HG03095 (cell line): Measurements from ENCODE around the gene KIAA1549.

Experiments used
- ATAC-seq: cut with Tn5 transposase; IDR thresholded peaks from one replicate; pipeline ENCODE4 v1.9.1; 2021; ENCODE audit warnings: moderate library complexity; ENCODE audit not compliant: unreplicated experiment

Gene KIAA1549

GRCh38 chr7:138861051-138861450, 120.1 kb downstream of the KIAA1549 start:
- no peak for ATAC-seq

- no peak for ATAC-seq
Observed at GRCh38 chr7:138857728-138858127, 123.5 kb downstream of the KIAA1549 start.

DNA sequence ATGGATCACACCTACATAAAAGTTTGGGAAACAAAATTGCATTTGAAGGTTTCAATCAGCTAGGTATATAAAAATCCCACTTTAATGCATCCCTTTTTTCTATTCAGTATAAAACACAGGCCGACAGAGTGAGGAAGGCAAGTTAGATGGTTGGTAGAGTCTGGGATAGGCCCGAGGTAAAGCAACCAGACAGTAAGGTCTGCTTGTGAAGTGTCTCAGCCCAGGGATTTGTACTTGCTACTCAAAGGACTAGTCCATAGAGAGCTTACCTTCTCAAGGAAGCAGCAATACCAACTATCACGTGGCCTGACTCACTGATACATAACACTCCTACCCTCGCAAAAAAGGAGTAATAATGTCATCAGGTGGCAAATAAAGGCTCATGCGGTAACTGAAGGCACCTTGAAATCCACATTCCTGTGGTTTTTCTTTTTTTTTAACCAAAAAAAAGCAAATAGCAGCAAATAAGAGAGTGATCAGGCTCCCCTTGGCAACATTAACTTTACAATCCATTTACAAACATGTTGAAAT, 127.0 kb downstream of the KIAA1549 start:
- ATAC-seq = no peak

DNA sequence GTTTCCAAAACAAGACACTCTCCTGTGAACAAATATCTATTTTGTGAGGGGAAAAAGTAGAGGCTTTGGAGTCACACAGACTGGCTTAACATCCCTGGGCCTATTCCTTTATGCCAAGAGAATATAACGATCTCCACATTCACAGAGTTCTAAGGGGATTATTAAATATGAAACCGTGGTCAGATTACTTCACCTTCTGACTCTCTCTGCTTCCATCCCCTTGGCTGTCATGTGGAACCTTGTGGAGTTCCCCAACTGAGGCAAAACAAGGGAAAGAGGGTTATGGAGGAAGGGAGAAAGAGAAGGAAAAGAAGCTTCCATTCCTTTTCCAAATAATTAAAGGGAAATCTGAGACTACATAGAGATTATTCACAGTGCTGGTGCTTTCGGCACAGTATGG, 127.7 kb downstream of the KIAA1549 start:
- ATAC-seq = no peak

GRCh38 chr7:138852469-138852868, 128.7 kb downstream of the KIAA1549 start:
- no peak for ATAC-seq

GRCh38 chr7:138849701-138850100, 131.5 kb downstream of the KIAA1549 start:
- no peak for ATAC-seq

- ATAC-seq = no peak
Observed at GRCh38 chr7:138848056-138848980, 132.9 kb downstream of the KIAA1549 start.

- no peak for ATAC-seq
Observed at GRCh38 chr7:138845711-138846110, 135.5 kb downstream of the KIAA1549 start.

DNA sequence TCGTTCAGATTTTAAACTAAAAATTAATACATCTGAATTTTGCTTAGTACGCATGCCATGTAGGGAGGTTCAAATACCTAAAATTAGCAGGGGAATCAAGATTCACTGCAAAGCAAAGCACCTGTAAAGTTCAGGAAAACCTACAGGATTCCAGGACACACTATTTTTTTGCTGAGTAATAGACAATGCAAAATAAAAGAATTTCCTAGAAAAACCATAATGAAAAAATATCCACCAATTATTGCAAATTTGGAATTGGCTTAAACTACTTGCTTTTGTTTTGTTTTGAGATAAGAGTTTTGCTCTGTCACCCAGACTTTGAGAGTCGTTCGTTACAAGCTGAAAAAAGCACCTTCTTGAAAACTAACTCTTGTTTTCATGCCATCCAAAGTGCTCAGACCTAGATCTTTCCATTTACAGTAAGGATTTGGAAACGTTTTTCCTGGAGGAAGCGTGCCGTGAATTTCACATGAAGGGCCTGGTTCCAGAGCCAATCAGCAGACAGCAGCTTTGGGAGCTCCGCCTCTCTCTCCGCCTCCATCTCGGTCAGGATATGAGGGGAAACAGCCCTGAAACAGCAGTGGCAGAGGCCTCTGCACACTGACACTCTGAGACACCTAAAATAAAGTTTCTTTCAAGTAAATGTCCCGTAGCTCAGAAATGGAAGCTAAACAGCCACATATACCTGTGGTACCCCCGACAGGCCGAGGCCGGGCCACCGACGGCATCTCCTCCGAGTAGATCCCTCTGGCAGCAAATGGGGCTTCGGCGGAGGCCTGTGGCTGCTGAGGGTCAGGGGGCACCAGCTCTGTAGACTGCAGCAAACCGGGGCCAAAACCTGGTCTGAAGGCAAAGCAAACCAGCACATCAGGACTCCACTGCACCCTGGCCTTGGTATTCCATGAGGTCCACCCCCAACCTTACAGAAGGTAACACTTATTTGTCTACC, 137.3 kb downstream of the KIAA1549 start:
- no peak for ATAC-seq

DNA sequence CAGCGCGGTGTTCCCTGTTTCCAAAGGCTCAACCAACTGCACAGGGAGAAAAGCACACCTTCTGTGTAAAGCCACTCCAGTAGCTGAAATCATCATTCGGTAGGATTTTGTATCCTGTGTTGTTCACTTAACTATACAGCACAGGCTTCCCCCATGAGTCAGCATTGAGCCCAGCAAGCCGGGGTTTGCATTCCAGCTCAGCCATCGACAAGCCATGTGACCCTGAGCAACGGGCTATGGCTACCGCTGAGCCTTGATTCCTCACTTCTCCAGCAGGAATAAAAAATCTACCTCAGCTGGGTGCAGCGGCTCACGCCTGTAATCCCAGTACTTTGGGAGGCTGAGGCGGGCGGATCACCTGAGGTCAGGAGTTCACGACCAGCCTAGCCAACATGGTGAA, 139.1 kb downstream of the KIAA1549 start:
- ATAC-seq = no peak

DNA sequence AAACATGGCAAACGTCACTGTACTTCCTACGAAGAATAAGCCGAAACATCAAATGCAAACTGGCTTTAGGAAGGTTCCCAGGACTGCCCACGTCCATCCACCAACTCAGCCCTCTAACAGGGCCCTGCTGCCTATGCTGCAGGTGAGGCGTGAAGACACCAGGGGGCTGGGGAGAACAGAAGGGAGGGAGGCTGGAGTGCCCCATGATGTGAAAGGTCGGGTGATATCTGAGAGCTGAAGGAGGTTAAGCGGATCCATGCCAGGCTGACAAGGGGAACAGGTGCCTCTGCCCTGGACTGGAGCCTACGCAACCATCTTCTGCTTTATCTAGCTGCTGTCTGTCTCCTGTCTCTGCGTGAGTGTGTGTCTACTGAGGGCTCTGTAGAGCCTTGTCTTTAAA, 143.0 kb downstream of the KIAA1549 start:
- ATAC-seq = no peak

DNA sequence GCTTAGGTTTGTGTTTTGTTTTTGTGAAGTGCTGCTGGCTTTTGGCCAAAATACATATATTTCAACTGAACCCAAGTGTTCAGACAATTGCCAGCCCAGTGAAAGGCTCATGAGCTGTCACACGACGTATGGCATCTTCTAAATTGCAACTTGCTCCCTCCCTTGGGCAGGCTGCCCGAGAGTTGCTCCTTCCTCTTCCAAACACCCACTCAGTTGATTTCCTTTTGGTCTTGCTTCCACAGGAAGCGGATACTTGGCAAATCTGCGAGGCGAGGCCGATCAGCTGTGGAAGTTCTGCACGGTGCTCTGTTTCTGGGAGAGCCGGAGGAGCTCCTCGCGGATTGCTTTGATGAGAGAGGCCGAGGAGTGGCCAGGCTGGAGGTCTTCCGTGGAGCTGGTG, 143.6 kb downstream of the KIAA1549 start:
- no peak for ATAC-seq

DNA sequence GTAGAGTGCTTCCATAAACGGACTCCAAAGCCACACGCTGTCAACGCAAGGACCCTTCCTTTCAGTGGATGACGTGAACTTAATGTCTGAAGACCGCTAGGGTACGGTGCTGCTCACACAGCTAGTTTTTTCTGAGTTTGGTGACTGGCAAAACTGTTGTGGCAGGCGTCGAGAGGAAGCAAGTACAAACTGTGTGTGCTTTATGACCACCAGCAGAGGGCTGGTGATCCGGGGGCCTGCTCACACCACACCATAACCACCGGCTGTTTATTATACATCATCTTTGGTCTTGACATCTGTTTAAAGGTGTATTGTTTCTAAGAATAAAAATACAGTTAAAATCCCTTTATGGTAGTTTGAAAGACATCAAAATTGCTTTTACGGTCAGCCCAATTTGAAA, 146.1 kb downstream of the KIAA1549 start:
- no peak for ATAC-seq

DNA sequence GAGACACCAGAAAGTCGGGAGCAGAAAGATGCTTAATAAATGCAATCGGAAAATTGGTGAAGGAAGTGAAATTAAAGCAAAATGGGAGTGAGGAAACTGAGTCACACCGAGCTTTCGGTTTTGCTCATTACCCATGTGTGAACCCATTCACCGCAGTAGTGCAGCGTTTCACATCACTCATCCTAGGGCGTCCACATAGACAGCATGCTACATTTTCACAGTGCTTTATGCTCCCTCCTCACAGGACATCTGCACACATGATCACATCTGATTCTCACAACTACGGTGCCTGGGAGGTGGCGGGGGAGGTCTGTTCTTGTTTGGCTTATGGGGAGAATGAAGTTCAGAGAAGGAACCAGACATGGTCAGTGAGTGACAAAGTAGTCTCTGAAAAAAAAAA, 146.6 kb downstream of the KIAA1549 start:
- ATAC-seq = no peak

- no peak for ATAC-seq
Observed at GRCh38 chr7:138833596-138833995, 147.6 kb downstream of the KIAA1549 start.

DNA sequence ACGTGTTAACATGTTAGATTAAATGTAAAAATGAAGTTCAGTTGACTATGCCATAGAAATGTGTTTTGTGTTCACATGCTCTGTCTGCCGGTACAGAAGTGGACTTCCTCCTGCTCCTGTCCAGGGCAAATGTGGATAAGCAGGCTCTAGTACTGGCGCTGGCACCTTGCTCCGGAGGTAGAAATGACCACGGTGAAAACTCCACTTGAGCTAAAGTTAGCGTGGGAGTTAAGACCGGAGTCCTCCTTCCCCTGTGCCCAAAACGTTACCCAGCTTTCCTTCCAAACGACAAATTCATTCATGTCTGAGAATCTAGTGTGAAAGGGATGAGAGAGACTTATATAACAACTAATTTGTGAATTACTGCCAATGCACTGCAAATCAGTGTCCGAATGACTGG, 148.2 kb downstream of the KIAA1549 start:
- no peak for ATAC-seq

- ATAC-seq = no peak
Observed at GRCh38 chr7:138829335-138829734, 151.9 kb downstream of the KIAA1549 start.

GRCh38 chr7:138828302-138828701, 152.9 kb downstream of the KIAA1549 start:
- ATAC-seq = no peak

DNA sequence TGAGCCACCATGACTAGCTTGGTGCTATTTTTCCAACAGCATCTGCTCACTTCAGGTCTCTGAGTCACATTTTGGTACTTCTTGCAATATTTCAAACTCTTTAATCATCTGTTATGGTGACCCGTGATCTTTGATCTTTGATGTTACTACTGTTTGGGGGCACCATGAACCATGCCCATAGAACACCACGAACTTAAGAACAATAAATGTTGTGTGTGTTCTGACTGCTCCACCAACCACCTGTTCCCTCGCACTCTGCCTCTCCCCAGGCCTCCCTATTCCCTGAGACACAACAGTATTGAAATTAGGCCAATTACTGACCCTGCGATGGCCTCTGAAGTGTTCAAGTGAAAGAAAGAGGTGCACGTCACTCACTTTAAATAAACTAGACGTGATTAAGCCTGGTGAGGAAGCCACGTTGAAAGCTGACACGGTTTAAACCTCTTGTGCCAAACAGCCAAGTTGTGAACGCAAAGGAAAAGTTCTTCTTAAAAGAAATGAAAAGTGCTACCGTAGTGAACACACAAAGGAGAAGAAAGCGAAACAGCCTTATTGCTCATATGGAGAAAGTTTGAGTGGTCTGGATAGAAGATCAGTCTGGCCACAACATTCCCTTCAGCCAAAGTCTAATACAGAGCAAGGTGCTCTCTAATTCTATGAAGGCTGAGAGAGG, 156.0 kb downstream of the KIAA1549 start:
- ATAC-seq = no peak

DNA sequence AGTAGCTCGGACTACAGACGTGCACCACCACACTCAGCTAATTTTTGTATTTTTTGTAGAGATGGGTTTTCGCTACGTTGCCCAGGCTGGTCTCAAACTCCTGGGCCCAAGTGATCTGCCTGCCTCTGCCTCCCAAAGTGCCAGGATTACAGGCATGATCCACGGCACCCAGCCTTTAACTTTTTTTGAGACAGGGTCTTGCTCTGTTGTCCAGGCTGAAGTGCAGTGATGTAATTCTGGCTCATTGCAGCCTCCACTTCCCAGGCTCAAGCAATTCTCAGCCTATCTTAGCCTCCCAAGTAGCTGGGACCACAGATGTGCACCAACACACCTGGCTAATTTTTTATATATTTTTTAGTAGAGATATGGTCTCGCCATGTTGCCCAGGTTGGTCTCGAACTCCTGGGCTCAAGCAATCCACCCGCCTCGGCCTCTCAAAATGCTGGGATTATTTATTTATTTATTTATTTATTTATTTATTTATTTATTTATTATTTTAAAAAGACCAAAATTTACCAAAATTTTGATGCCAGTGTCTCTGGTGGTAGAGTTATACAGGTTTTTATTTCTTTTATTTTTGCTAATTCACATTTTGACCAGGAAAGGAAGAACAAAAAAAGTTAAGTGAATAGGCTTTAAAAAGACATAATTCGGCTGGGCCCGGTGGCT, 158.2 kb downstream of the KIAA1549 start:
- ATAC-seq = no peak
